ENCODE measurements around the gene LRCH3.
A peak's percentile ranks its signal among the peaks of the same experiment; 100 is the strongest.

LRCH3 gene

GRCh38 chr3:197809356-197810020 is 18.4 kb downstream of the LRCH3 start:
- no peak for TF ChIP-seq CTCF (IDR thresholded peaks at IDR 0.05; ENCODE audit: low read depth, low read length)
- peak; percentile 75 to 85 for DNase-seq (ENCODE audit: low read depth in 2 of 2)
- no peak overlapping the region for H3K4me3 ChIP-seq (replicated peaks in 1 of 2; ENCODE audit: low read depth in 2 of 2, low read length in 2 of 2)

- no peak for TF ChIP-seq CTCF (IDR thresholded peaks at IDR 0.05; ENCODE audit: low read depth, low read length)
- H3K4me3 ChIP-seq (replicated peaks in 1 of 2; ENCODE audit: low read depth in 2 of 2, low read length in 2 of 2) = no peak overlapping the region
- no peak for DNase-seq (ENCODE audit: low read depth in 2 of 2)
These were observed 19.8 kb downstream of the LRCH3 start for GRCh38 chr3:197810901-197811300.

DNA sequence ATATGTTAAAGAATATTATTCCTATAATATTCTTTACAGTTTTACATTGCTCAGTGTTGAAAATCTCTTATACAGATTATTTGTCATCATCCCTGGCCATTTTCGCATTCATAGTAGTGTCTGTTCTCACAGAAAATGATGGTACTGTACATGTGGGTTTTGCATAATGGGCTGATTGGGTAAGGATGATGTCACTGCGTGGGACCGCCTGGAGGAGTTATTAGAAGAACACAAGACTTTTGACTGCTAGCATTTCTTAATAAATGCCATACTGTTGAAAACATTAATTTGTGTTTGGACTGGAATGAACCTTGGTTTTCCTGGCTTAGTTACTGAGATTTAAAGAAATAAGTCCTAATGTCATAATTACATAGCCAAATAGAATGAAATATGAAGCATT is 20.3 kb downstream of the LRCH3 start:
- peak; percentile 89 to 97 for DNase-seq (ENCODE audit: low read depth in 2 of 2)
- no peak overlapping the region for H3K4me3 ChIP-seq (replicated peaks in 1 of 2; ENCODE audit: low read depth in 2 of 2, low read length in 2 of 2)
- no peak for TF ChIP-seq CTCF (IDR thresholded peaks at IDR 0.05; ENCODE audit: low read depth, low read length)

DNA sequence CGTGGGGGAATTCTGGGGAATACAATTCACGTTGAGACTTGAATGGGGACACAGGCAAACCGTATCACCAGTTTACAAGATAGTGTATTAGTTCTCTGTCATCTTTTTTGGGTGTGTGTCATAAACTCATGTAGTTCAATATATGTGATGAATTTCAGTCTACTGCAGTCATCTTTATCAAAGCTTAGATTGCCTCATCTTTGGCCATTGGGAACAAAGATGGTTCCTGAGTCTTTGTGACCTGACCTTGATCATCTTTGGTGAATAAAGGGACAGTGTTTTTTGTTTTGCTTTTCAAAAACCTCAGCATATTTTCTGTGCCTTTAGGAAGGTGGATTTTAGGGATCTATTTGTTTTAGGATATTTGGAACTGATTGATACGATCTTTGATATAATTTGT is 23.3 kb downstream of the LRCH3 start:
- no peak for TF ChIP-seq CTCF (IDR thresholded peaks at IDR 0.05; ENCODE audit: low read depth, low read length)
- H3K4me3 ChIP-seq (replicated peaks in 1 of 2; ENCODE audit: low read depth in 2 of 2, low read length in 2 of 2) = no peak overlapping the region
- no peak for DNase-seq (ENCODE audit: low read depth in 2 of 2)

DNA sequence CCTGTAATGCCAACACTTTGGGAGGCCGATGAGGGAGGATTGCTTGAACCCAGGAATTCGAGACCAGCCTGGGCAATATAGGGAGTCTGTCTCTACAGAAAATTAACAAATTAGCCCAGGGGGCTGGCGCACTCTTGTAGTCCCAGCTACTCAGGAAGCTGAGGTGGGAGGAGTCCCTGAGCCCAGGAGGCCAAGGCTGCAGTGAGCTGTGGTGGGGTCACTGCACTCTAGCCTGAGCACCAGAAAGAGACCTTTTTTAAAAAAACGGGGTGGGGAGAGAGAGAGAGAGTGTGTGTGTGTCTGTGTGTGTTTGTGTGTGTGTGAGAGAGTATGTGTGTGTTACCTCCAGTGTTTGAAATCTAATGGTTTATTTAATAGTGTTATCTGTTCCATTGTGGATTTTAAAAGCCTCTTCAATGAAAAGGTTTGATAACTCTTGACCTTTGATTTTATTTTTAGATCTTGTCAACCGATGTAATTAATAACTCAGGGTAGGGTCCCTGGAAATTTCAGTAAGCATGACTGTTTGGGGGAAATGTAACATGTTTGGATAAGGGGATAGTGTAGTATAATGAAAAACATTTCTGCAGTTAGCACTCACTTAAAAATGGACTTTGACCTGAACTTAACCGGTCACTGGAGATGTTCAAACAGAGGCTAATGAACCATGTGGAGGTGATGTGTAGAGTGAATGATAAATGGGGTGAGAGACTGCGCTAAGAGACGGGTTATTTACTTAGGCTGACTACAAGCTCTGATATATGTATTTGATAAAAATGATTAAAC is 29.7 kb downstream of the LRCH3 start:
- no peak for TF ChIP-seq CTCF (IDR thresholded peaks at IDR 0.05; ENCODE audit: low read depth, low read length)
- no peak for DNase-seq (ENCODE audit: low read depth in 2 of 2)
- H3K4me3 ChIP-seq (replicated peaks in 1 of 2; ENCODE audit: low read depth in 2 of 2, low read length in 2 of 2) = no peak overlapping the region

GRCh38 chr3:197829397-197830045 is 38.5 kb downstream of the LRCH3 start:
- TF ChIP-seq CTCF (IDR thresholded peaks at IDR 0.05; ENCODE audit: low read depth, low read length) = no peak
- H3K4me3 ChIP-seq (replicated peaks in 1 of 2; ENCODE audit: low read depth in 2 of 2, low read length in 2 of 2) = no peak overlapping the region

More at GRCh38 chr3:197829397-197830045, 38.5 kb downstream of the LRCH3 start:
- no peak for DNase-seq (ENCODE audit: low read depth in 2 of 2)

Measured in cardiac fibroblast (primary cell).